HCT116 (cell line): ENCODE measurements around the gene CLDN20. TPM values are rescaled to one million over a fixed set of nuclear protein-coding genes. Genes with fewer than 3 reads are reported as not detected.

Experiments
- ATAC-seq: fragments of 200-7000 bp; cut with Tn5 transposase; 2 replicates; pipeline ENCODE4 v1.9.1; 2020; ENCODE audit warnings: mild to moderate bottlenecking, moderate library complexity
- BruUV-seq: library from RNA; stranded (reverse); fragments of 400-500 nt; replicated peaks from 2 replicates; lab custom pipeline; 2021; lab: Mats Ljungman, UMichigan
- CTCF ChIA-PET: fragments of 300-600 bp; sonication (Branson Sonifier 250); formaldehyde crosslinking; loops from one replicate; lab custom pipeline; 2021; ENCODE audit warnings: antibody characterized with exemption; lab: Charles Lee
- POLR2A ChIA-PET: fragments of 300-600, 350-600 bp; sonication (Branson Sonifier 250); formaldehyde crosslinking; loops from one replicate; lab custom pipeline; 2021; ENCODE audit warnings: antibody characterized with exemption; lab: Charles Lee
- RAD21 ChIA-PET, 2 experiments: fragments of 300-600 bp; sonication (Branson Sonifier 250); formaldehyde crosslinking; loops; one replicate each; lab custom pipeline; 2023; ENCODE audit warnings: low total read pairs in 2 of 2; ENCODE audit not compliant: uncharacterized antibody in 2 of 2, unreplicated experiment in 2 of 2, low non-redundant PET in 1 of 2; lab: Charles Lee
- DNase-seq: peaks from one replicate; pipeline ENCODE4 v3.0.0-alpha.2; 2010; ENCODE audit warnings: low read depth, low spot score
- H2AFZ ChIP-seq: fragments of 200-600 bp; shearing (Covaris generic), sonication (generic); 2 replicates; pipeline ENCODE4 v1.6.1; 2017; ENCODE audit warnings: low read depth, mixed run types, mixed read lengths, antibody characterized with exemption, low read length; ENCODE audit not compliant: poor library complexity, severe bottlenecking
- H3K27ac ChIP-seq: 2 replicates; pipeline ENCODE4 v1.5.1; 2012; ENCODE audit warnings: low read depth, low read length
- H3K27me3 ChIP-seq: fragments of 200-600 bp; sonication (generic); 2 replicates; pipeline ENCODE4 v1.6.1; 2016; ENCODE audit warnings: mixed run types, low read length, mixed read lengths; ENCODE audit not compliant: insufficient read depth
- H3K36me3 ChIP-seq, 2 experiments: fragments of 200-500 bp in 1 of 2; fragments of 200-600 bp in 1 of 2; sonication (Bioruptor generic) in 1 of 2; sonication (generic) in 1 of 2; 2 replicates each; pipeline versions ENCODE4 v1.5.1 to v1.6.1; 2014 to 2016; ENCODE audit warnings: low read length in 2 of 2, inconsistent platforms in 1 of 2, mixed read lengths in 1 of 2, mixed run types in 1 of 2; ENCODE audit not compliant: insufficient read depth in 2 of 2, control insufficient read depth in 1 of 2
- H3K4me1 ChIP-seq, 2 experiments: fragments of 200-600 bp in 1 of 2; sonication (generic) in 1 of 2; 2 replicates each; pipeline versions ENCODE4 v1.5.1 to v1.6.1; 2012 to 2017; ENCODE audit warnings: low read length in 2 of 2, inconsistent platforms in 1 of 2, mild to moderate bottlenecking in 1 of 2, mixed read lengths in 1 of 2, mixed run types in 1 of 2, moderate library complexity in 1 of 2; ENCODE audit not compliant: insufficient read depth in 2 of 2, control insufficient read depth in 1 of 2
- H3K4me2 ChIP-seq: fragments of 200-600 bp; sonication (generic); 2 replicates; pipeline ENCODE4 v1.6.1; 2017; ENCODE audit warnings: mixed run types, low read length, mixed read lengths
- H3K4me3 ChIP-seq, 2 experiments: fragments of 200-600 bp in 1 of 2; sonication (generic) in 1 of 2; replicated peaks in 1 of 2; 2 replicates each; pipeline ENCODE4 v1.5.1; 2011 to 2016; ENCODE audit warnings: low read length in 2 of 2, control low read depth in 1 of 2, low read depth in 1 of 2, mild to moderate bottlenecking in 1 of 2, mixed read lengths in 1 of 2, mixed run types in 1 of 2
- H3K79me2 ChIP-seq: fragments of 200-600 bp; sonication (generic); 2 replicates; pipeline ENCODE4 v1.6.1; 2017; ENCODE audit warnings: mild to moderate bottlenecking, mixed run types, low read length, moderate library complexity, mixed read lengths; ENCODE audit not compliant: insufficient read depth
- H3K9ac ChIP-seq: fragments of 200-600 bp; sonication (generic); 2 replicates; pipeline ENCODE4 v1.6.1; 2016; ENCODE audit warnings: low read length, mixed read lengths
- H3K9me2 ChIP-seq: fragments of 200-600 bp; sonication (generic), shearing (Covaris generic); 2 replicates; pipeline ENCODE4 v1.6.1; 2017; ENCODE audit warnings: mixed run types, mild to moderate bottlenecking, moderate library complexity; ENCODE audit not compliant: insufficient read depth
- H3K9me3 ChIP-seq, 2 experiments: fragments of 200-500 bp in 1 of 2; fragments of 200-600 bp in 1 of 2; sonication (Bioruptor generic) in 1 of 2; sonication (generic) in 1 of 2; 2 replicates each; pipeline ENCODE4 v1.6.1; 2014 to 2017; ENCODE audit warnings: low read length in 2 of 2, mixed read lengths in 2 of 2, inconsistent platforms in 1 of 2, low read depth in 1 of 2, mild to moderate bottlenecking in 1 of 2, mixed run types in 1 of 2, moderate library complexity in 1 of 2; ENCODE audit not compliant: control insufficient read depth in 1 of 2, insufficient read depth in 1 of 2
- H4K20me1 ChIP-seq: fragments of 200-600 bp; sonication (generic), shearing (Covaris generic); 2 replicates; pipeline ENCODE4 v1.6.1; 2017; ENCODE audit warnings: mixed run types, mild to moderate bottlenecking, moderate library complexity; ENCODE audit not compliant: insufficient read depth
- ATF3 ChIP-seq: IDR thresholded peaks from 2 replicates; pipeline ENCODE4 v1.6.1; 2012
- CTCF ChIP-seq, 3 experiments: fragments of 200-600 bp in 1 of 3; sonication (generic) in 1 of 3; IDR thresholded peaks in 2 of 3; conservative IDR thresholded peaks in 1 of 3; 2 replicates each; pipeline ENCODE4 v1.5.1; 2012 to 2017; ENCODE audit warnings: low read depth in 2 of 3, low read length in 2 of 3, antibody characterized with exemption in 1 of 3, borderline replicate concordance in 1 of 3, control low read depth in 1 of 3, mild to moderate bottlenecking in 1 of 3, mixed read lengths in 1 of 3, mixed run types in 1 of 3, moderate library complexity in 1 of 3; ENCODE audit not compliant: insufficient read depth in 1 of 3
- EZH2 ChIP-seq: fragments of 200-600 bp; sonication (generic); IDR thresholded peaks from 2 replicates; pipeline ENCODE4 v1.6.1; 2017; ENCODE audit warnings: antibody characterized with exemption, mixed run types
- POLR2A ChIP-seq: IDR thresholded peaks from 2 replicates; pipeline ENCODE4 v1.7.0; 2011; ENCODE audit warnings: borderline replicate concordance; ENCODE audit not compliant: insufficient read depth, insufficient read length; ENCODE audit errors: extremely low read depth
- RAD21 ChIP-seq: IDR thresholded peaks from 2 replicates; pipeline ENCODE4 v1.6.1; 2012; ENCODE audit warnings: low read depth, mild to moderate bottlenecking
- intact Hi-C: fragments of 100-400 bp; cut with micrococcal nuclease; formaldehyde crosslinking; loops from 2 replicates; pipeline ENCODE4 v1.10.0; 2022
- total RNA-seq: library from RNA; stranded (reverse); gene quantifications from one replicate; pipeline ENCODE4 v1.2.1, GENCODE V29; 2021; ENCODE audit not compliant: unreplicated experiment

CLDN20 gene
- total RNA-seq, 1 experiment from 2014 or later = not detected

- no TSS peak for BruUV-seq
- H3K4me2 ChIP-seq = peak overlapping the region; percentile 22
- no peak overlapping the region for H3K27ac ChIP-seq
- POLR2A ChIA-PET = interaction anchor here (1.2 kb wide), 1 partner anchor 71 kb away, joined by 3 read pairs; no protein-coding TSS in a partner anchor
- peaks cover 0 to 12% of the 10 kb centered on the region in 2 experiments; a peak in 2 of 4 replicates for H3K4me1 ChIP-seq
- no peaks in the 10 kb centered on the region for H3K9me3 ChIP-seq
- CTCF ChIA-PET = interaction anchor here (1.0 to 2.2 kb wide), 7 partner anchors 70 to 573 kb away, joined by 3 to 46 read pairs (median 10); no protein-coding TSS in a partner anchor
- DNase-seq (peak; percentile 21), ATAC-seq (peak; percentile 74)
- TF ChIP-seq ATF3 = no peak
- TF ChIP-seq EZH2 = no peak
- TF ChIP-seq CTCF (IDR thresholded peaks at IDR 0.05 in 2 of 3, conservative IDR thresholded peaks at IDR 0.05 in 1 of 3; ENCODE audit: borderline replicate concordance in 1 of 3, insufficient read depth in 1 of 3, low read depth in 2 of 3, low read length in 2 of 3) = peak; percentile 57 to 70 (median 59); a peak in 5 of 6 replicates
- no peak for TF ChIP-seq POLR2A
- peak; percentile 76 for TF ChIP-seq RAD21
- TF ChIP-seq, all 23 proteins: peak for 2
- no peaks in the 10 kb centered on the region for H3K79me2 ChIP-seq
- RAD21 ChIA-PET = interaction anchor here in 1 of 2 experiments (0.7 to 1.2 kb wide), 3 partner anchors 70 to 320 kb away, joined by 3 to 4 read pairs (median 3); no protein-coding TSS in a partner anchor
- no peaks in the 10 kb centered on the region for H3K9me2 ChIP-seq
- H3K9ac ChIP-seq = no peak overlapping the region
- peaks cover 0 to 4% of the 10 kb centered on the region in 2 experiments; a peak in 2 of 4 replicates for H3K36me3 ChIP-seq
- H3K4me3 ChIP-seq = no peak overlapping the region
- H3K27me3 ChIP-seq = no peaks in the 10 kb centered on the region
- no peaks in the 10 kb centered on the region for H4K20me1 ChIP-seq
- intact Hi-C loops = loop anchor here (1.0 to 10.0 kb wide), 4 partner anchors 71 to 571 kb away; no protein-coding TSS in a partner anchor
- H2AFZ ChIP-seq = no peak overlapping the region
Observed at GRCh38 chr6:155248008-155249001, 15.5 kb upstream of the CLDN20 start.
